Endothelial cell of umbilical vein (primary cell): ENCODE measurements around the gene AGT. TPM values are rescaled to one million over a fixed set of nuclear protein-coding genes. Genes with fewer than 3 reads are reported as not detected.

Source experiments
- BruUV-seq: library from RNA; stranded (reverse); fragments of 400-500 nt; replicated peaks from 2 replicates; lab custom pipeline; 2021; lab: Mats Ljungman, UMichigan
- CTCF ChIA-PET: fragments of 300-600, 350-600 bp; sonication (Branson Sonifier 250); formaldehyde crosslinking; loops from one replicate; lab custom pipeline; 2021; ENCODE audit warnings: antibody characterized with exemption, inconsistent platforms; lab: Charles Lee
- POLR2A ChIA-PET: fragments of 300-600, 350-600 bp; sonication (Branson Sonifier 250); formaldehyde crosslinking; loops from one replicate; lab custom pipeline; 2021; ENCODE audit warnings: antibody characterized with exemption, inconsistent platforms; lab: Charles Lee
- DNase-seq: peaks from one replicate; pipeline ENCODE4 v3.0.0-alpha.2; 2011; ENCODE audit warnings: low read depth, low spot score
- FAIRE-seq: peaks from 2 replicates; lab custom pipeline; 2011; peaks lifted over from hg19 to GRCh38; lab: Jason Lieb, UNC
- H2AFZ ChIP-seq: 2 replicates; pipeline ENCODE4 v1.6.0; 2012; ENCODE audit warnings: low read depth, low read length, control low read depth, inconsistent platforms
- H3K27ac ChIP-seq: 2 replicates; pipeline ENCODE4 v1.5.1; 2011; ENCODE audit warnings: low read depth, mild to moderate bottlenecking, control low read depth, low read length, moderate library complexity; ENCODE audit not compliant: insufficient read depth
- H3K27me3 ChIP-seq, 2 experiments: 2 replicates each; pipeline versions ENCODE4 v1.6.0 to v1.6.1; 2011; ENCODE audit warnings: low read length in 2 of 2, mixed read lengths in 1 of 2; ENCODE audit not compliant: control insufficient read depth in 2 of 2, insufficient read depth in 2 of 2
- H3K36me3 ChIP-seq, 2 experiments: 2 replicates in 1 of 2; 3 replicates in 1 of 2; pipeline ENCODE4 v1.5.1; 2011; ENCODE audit warnings: low read length in 2 of 2, mild to moderate bottlenecking in 1 of 2, moderate library complexity in 1 of 2; ENCODE audit not compliant: control insufficient read depth in 2 of 2, insufficient read depth in 2 of 2; ENCODE audit errors: extremely low read depth in 1 of 2
- H3K4me1 ChIP-seq: 3 replicates; pipeline ENCODE4 v1.5.1; 2011; ENCODE audit warnings: mild to moderate bottlenecking, low read length; ENCODE audit not compliant: control insufficient read depth, insufficient read depth; ENCODE audit errors: extremely low read depth
- H3K4me2 ChIP-seq: 2 replicates; pipeline ENCODE4 v1.6.1; 2011; ENCODE audit warnings: low read length, control low read depth, mixed read lengths; ENCODE audit not compliant: insufficient read depth
- H3K4me3 ChIP-seq, 3 experiments: fragments of 200-600 bp in 1 of 3; sonication (generic), shearing (Covaris generic) in 1 of 3; replicated peaks in 1 of 3; 2 replicates each; pipeline ENCODE4 v1.5.1; 2011 to 2016; ENCODE audit warnings: control low read depth in 3 of 3, low read length in 3 of 3, mild to moderate bottlenecking in 2 of 3, inconsistent platforms in 1 of 3, low read depth in 1 of 3, moderate library complexity in 1 of 3; ENCODE audit not compliant: insufficient read depth in 1 of 3
- H3K79me2 ChIP-seq: 2 replicates; pipeline ENCODE4 v1.6.0; 2012; ENCODE audit warnings: low read length, inconsistent platforms; ENCODE audit not compliant: control insufficient read depth, insufficient read depth
- H3K9ac ChIP-seq: replicated peaks from 2 replicates; pipeline ENCODE3; 2011; ENCODE audit warnings: low read length, control low read depth; ENCODE audit not compliant: insufficient read depth; ENCODE audit errors: extremely low read depth
- H3K9me1 ChIP-seq: replicated peaks from 3 replicates; pipeline ENCODE4 v1.6.0; 2011; ENCODE audit warnings: mild to moderate bottlenecking, low read length; ENCODE audit not compliant: control insufficient read depth, insufficient read depth; ENCODE audit errors: extremely low read depth
- H3K9me3 ChIP-seq: replicated peaks from 2 replicates; pipeline ENCODE4 v1.5.1; 2012; ENCODE audit warnings: low read length, inconsistent platforms; ENCODE audit not compliant: control insufficient read depth, insufficient read depth
- H4K20me1 ChIP-seq: replicated peaks from 2 replicates; pipeline ENCODE3; 2011; ENCODE audit warnings: mild to moderate bottlenecking, low read length; ENCODE audit not compliant: control insufficient read depth, insufficient read depth; ENCODE audit errors: extremely low read depth
- CTCF ChIP-seq, 2 donors: IDR thresholded peaks; 1 replicate in 1 of 2; 2 replicates in 1 of 2; pipeline ENCODE4 v1.5.1; 2011; ENCODE audit warnings: low read length in 2 of 2, mild to moderate bottlenecking in 2 of 2, moderate library complexity in 2 of 2, control low read depth in 1 of 2, inconsistent platforms in 1 of 2, low read depth in 1 of 2; ENCODE audit not compliant: insufficient read depth in 1 of 2; ENCODE audit errors: extremely low read depth in 1 of 2
- EZH2 ChIP-seq: IDR thresholded peaks from 2 replicates; pipeline ENCODE4 v1.6.1; 2012; ENCODE audit warnings: borderline replicate concordance, low read depth, mild to moderate bottlenecking, moderate library complexity, low read length, inconsistent platforms; ENCODE audit not compliant: severe bottlenecking
- FOS ChIP-seq: IDR thresholded peaks from 2 replicates; pipeline ENCODE4 v1.6.1; 2011; ENCODE audit warnings: mild to moderate bottlenecking, low read length, moderate library complexity, borderline replicate concordance; ENCODE audit not compliant: insufficient read depth
- GATA2 ChIP-seq: IDR thresholded peaks from 2 replicates; pipeline ENCODE4 v1.7.0; 2011; ENCODE audit warnings: low read depth, mild to moderate bottlenecking, moderate library complexity, mixed read lengths, low read length; ENCODE audit not compliant: insufficient read length, insufficient read depth
- JUN ChIP-seq: IDR thresholded peaks from 2 replicates; pipeline ENCODE4 v1.6.1; 2011; ENCODE audit warnings: borderline replicate concordance, low read depth; ENCODE audit not compliant: insufficient read length, insufficient read depth
- MAX ChIP-seq: IDR thresholded peaks from 2 replicates; pipeline ENCODE4 v1.6.1; 2011; ENCODE audit not compliant: insufficient read depth, insufficient read length
- MYC ChIP-seq: IDR thresholded peaks from one replicate; pipeline ENCODE4 v1.6.1; 2011; ENCODE audit warnings: mild to moderate bottlenecking, low read depth, low read length
- POLR2A ChIP-seq: IDR thresholded peaks from 2 replicates; pipeline ENCODE4 v1.6.1; 2012; ENCODE audit warnings: low read depth, mild to moderate bottlenecking, control low read depth, low read length
- POLR2AphosphoS5 ChIP-seq: IDR thresholded peaks from 2 replicates; pipeline ENCODE4 v1.6.1; 2012; ENCODE audit warnings: low read depth, mild to moderate bottlenecking, control low read depth, low read length, moderate library complexity; ENCODE audit not compliant: insufficient read depth
- dilution Hi-C: fragments of 300-500 bp; cut with MboI; formaldehyde crosslinking; loops from one replicate; pipeline ENCODE4 v1.15.0; 2019; ENCODE audit warnings: low sequenced_read_pairs; ENCODE audit not compliant: extremely low pct_ligation_motif_present
- intact Hi-C: fragments of 100-400 bp; cut with micrococcal nuclease; formaldehyde crosslinking; loops from one replicate; pipeline ENCODE4 v1.10.0; 2022
- polyA plus RNA-seq, 4 experiments: library from polyadenylated mRNA; depleted of rRNA in 3 of 4; stranded (reverse) in 3 of 4; unstranded in 1 of 4; fragments of >200 nt; gene quantifications; 2 replicates each; pipeline versions ENCODE4 v1.2.1 to v1.2.3, GENCODE V29; 2011 to 2012; ENCODE audit warnings: missing spikeins in 1 of 4
- total RNA-seq: library from RNA; stranded (reverse); gene quantifications from 2 replicates; pipeline ENCODE4 v1.2.3, GENCODE V29; 2021

The AGT gene
- total and polyA plus RNA-seq, 2 donors (not counting 3 experiments of a cell fraction or from before 2014, with no cell fraction given): not detected

DNA sequence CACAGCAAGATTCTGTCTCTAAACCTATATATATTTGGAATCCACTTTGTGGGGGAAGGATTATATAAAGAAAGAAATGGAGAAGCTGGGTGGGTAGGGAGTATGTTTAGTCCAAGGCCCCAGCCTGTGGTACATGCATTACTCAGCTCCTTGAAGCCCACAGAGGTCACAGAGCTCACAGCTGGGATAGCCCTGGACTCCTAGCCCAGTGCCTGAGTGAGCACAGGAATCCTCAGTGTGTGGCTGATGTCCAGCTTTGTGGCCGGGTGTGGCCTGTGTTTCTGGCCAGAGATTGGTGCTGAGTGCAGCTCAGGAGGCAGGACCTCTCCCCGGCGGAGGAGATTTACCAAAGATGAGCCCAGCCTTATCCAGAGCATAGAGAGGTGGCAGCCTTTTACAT is 40.9 kb upstream of the AGT start:
- no peak overlapping the region for H3K4me3 ChIP-seq
- no peak overlapping the region for H3K4me2 ChIP-seq
- H4K20me1 ChIP-seq: no peaks in the 10 kb centered on the region
- no peaks in the 10 kb centered on the region for H3K4me1 ChIP-seq
- H3K9me1 ChIP-seq: no peaks in the 10 kb centered on the region
- DNase-seq (no peak), FAIRE-seq (no peak)
- TF ChIP-seq MAX (no peak), CTCF (IDR thresholded peaks at IDR 0.05; ENCODE audit: extremely low read depth in 1 of 2, insufficient read depth in 1 of 2, low read depth in 1 of 2, low read length in 2 of 2) (no peak), GATA2 (no peak), POLR2AphosphoS5 (no peak), POLR2A (no peak), JUN (no peak), EZH2 (no peak), FOS (no peak), MYC (no peak)
- POLR2A ChIA-PET: no interaction called here
- no peaks in the 10 kb centered on the region for H3K27me3 ChIP-seq
- no TSS peak for BruUV-seq
- H2AFZ ChIP-seq: no peak overlapping the region
- H3K27ac ChIP-seq: no peak overlapping the region
- H3K9ac ChIP-seq: no peak overlapping the region
- no peaks in the 10 kb centered on the region for H3K79me2 ChIP-seq
- dilution Hi-C loops (no loop called here), intact Hi-C loops (loop anchor here (2.0 kb wide), 1 partner anchor 112 kb away; the partner anchor contains the start of gene COG2)
- H3K36me3 ChIP-seq: no peaks in the 10 kb centered on the region
- CTCF ChIA-PET: interaction anchor here (1.3 kb wide), 1 partner anchor 12 kb away, joined by 3 read pairs; no protein-coding TSS in a partner anchor
- H3K9me3 ChIP-seq: no peaks in the 10 kb centered on the region
